ENCODE data around the gene ASCL3. TPM values are rescaled to one million over a fixed set of nuclear protein-coding genes. Genes with fewer than 3 reads are reported as not detected.

The ASCL3 gene
- total and polyA plus RNA-seq, 2 of the 8 experiments (the other 6 are each of a cell fraction or from before 2014, with no cell fraction given), result not detected

DNA sequence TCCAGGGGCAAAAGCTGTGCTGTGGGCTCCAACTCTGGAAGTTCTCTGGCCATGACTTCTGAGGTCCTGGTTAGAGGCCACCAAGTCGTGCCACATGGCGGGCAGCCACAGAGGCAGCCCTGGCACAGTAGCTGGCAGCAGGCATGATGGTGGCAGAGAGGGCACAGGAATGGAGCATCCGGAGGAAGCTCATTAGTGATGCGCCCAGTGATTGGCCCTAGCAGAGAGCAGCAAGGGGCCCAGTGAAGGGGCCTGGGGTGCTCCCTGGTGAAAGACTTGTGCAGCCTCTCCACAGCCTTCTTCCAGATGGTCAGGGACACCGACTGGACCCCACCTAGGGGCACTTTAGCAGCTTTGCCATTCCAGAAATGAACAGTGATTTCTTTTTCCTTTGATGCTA, 17.1 kb downstream of the ASCL3 start (continued):
- TF ChIP-seq, protein P1, sequence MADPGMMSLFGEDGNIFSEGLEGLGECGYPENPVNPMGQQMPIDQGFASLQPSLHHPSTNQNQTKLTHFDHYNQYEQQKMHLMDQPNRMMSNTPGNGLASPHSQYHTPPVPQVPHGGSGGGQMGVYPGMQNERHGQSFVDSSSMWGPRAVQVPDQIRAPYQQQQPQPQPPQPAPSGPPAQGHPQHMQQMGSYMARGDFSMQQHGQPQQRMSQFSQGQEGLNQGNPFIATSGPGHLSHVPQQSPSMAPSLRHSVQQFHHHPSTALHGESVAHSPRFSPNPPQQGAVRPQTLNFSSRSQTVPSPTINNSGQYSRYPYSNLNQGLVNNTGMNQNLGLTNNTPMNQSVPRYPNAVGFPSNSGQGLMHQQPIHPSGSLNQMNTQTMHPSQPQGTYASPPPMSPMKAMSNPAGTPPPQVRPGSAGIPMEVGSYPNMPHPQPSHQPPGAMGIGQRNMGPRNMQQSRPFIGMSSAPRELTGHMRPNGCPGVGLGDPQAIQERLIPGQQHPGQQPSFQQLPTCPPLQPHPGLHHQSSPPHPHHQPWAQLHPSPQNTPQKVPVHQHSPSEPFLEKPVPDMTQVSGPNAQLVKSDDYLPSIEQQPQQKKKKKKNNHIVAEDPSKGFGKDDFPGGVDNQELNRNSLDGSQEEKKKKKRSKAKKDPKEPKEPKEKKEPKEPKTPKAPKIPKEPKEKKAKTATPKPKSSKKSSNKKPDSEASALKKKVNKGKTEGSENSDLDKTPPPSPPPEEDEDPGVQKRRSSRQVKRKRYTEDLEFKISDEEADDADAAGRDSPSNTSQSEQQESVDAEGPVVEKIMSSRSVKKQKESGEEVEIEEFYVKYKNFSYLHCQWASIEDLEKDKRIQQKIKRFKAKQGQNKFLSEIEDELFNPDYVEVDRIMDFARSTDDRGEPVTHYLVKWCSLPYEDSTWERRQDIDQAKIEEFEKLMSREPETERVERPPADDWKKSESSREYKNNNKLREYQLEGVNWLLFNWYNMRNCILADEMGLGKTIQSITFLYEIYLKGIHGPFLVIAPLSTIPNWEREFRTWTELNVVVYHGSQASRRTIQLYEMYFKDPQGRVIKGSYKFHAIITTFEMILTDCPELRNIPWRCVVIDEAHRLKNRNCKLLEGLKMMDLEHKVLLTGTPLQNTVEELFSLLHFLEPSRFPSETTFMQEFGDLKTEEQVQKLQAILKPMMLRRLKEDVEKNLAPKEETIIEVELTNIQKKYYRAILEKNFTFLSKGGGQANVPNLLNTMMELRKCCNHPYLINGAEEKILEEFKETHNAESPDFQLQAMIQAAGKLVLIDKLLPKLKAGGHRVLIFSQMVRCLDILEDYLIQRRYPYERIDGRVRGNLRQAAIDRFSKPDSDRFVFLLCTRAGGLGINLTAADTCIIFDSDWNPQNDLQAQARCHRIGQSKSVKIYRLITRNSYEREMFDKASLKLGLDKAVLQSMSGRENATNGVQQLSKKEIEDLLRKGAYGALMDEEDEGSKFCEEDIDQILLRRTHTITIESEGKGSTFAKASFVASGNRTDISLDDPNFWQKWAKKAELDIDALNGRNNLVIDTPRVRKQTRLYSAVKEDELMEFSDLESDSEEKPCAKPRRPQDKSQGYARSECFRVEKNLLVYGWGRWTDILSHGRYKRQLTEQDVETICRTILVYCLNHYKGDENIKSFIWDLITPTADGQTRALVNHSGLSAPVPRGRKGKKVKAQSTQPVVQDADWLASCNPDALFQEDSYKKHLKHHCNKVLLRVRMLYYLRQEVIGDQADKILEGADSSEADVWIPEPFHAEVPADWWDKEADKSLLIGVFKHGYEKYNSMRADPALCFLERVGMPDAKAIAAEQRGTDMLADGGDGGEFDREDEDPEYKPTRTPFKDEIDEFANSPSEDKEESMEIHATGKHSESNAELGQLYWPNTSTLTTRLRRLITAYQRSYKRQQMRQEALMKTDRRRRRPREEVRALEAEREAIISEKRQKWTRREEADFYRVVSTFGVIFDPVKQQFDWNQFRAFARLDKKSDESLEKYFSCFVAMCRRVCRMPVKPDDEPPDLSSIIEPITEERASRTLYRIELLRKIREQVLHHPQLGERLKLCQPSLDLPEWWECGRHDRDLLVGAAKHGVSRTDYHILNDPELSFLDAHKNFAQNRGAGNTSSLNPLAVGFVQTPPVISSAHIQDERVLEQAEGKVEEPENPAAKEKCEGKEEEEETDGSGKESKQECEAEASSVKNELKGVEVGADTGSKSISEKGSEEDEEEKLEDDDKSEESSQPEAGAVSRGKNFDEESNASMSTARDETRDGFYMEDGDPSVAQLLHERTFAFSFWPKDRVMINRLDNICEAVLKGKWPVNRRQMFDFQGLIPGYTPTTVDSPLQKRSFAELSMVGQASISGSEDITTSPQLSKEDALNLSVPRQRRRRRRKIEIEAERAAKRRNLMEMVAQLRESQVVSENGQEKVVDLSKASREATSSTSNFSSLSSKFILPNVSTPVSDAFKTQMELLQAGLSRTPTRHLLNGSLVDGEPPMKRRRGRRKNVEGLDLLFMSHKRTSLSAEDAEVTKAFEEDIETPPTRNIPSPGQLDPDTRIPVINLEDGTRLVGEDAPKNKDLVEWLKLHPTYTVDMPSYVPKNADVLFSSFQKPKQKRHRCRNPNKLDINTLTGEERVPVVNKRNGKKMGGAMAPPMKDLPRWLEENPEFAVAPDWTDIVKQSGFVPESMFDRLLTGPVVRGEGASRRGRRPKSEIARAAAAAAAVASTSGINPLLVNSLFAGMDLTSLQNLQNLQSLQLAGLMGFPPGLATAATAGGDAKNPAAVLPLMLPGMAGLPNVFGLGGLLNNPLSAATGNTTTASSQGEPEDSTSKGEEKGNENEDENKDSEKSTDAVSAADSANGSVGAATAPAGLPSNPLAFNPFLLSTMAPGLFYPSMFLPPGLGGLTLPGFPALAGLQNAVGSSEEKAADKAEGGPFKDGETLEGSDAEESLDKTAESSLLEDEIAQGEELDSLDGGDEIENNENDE (IDR thresholded peaks at IDR 0.05; ENCODE audit: insufficient replicate concordance, low read length), result no peak
- no peak for TF ChIP-seq TCF12 (IDR thresholded peaks at IDR 0.05; ENCODE audit: low read depth, low read length)
- no peak for TF ChIP-seq CEBPB (IDR thresholded peaks at IDR 0.05; ENCODE audit: low read depth, low read length)
- TF ChIP-seq, protein P2, sequence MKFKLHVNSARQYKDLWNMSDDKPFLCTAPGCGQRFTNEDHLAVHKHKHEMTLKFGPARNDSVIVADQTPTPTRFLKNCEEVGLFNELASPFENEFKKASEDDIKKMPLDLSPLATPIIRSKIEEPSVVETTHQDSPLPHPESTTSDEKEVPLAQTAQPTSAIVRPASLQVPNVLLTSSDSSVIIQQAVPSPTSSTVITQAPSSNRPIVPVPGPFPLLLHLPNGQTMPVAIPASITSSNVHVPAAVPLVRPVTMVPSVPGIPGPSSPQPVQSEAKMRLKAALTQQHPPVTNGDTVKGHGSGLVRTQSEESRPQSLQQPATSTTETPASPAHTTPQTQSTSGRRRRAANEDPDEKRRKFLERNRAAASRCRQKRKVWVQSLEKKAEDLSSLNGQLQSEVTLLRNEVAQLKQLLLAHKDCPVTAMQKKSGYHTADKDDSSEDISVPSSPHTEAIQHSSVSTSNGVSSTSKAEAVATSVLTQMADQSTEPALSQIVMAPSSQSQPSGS (IDR thresholded peaks at IDR 0.05; ENCODE audit: low read length), result no peak
- TF ChIP-seq SIX5 (IDR thresholded peaks at IDR 0.05; ENCODE audit: low read depth, low read length), result no peak
- TF ChIP-seq BACH1 (IDR thresholded peaks at IDR 0.05; ENCODE audit: low read length), result no peak
- TF ChIP-seq NANOG (IDR thresholded peaks at IDR 0.05; ENCODE audit: insufficient read depth, low read depth, low read length, poor library complexity, severe bottlenecking), result no peak
- no peak for TF ChIP-seq BRCA1 (IDR thresholded peaks at IDR 0.05; ENCODE audit: low read depth, low read length)
- no peak for TF ChIP-seq POU5F1 (IDR thresholded peaks at IDR 0.05; ENCODE audit: low read depth, low read length)
- no peak for TF ChIP-seq TAF1 (IDR thresholded peaks at IDR 0.05; ENCODE audit: low read depth, low read length)
- TF ChIP-seq TBP (IDR thresholded peaks at IDR 0.05; ENCODE audit: low read depth, low read length), result no peak

Measured in H1 (cell line).